SIG-M5 treated with dmso at 0.1 percent for 504 hours (cell line): ENCODE data around the gene NDNF.

Source experiments
- DNase-seq: peaks from one replicate; lab custom pipeline; 2025; ENCODE audit not compliant: unreplicated experiment; lab: John Stamatoyannopoulos, UW

The NDNF gene

GRCh38 chr4:121070696-121071639, 1.4 kb downstream of the NDNF start:
- peak; percentile 25 for DNase-seq

- DNase-seq = no peak
Observed at GRCh38 chr4:121070274-121070673, 2.1 kb downstream of the NDNF start.

DNA sequence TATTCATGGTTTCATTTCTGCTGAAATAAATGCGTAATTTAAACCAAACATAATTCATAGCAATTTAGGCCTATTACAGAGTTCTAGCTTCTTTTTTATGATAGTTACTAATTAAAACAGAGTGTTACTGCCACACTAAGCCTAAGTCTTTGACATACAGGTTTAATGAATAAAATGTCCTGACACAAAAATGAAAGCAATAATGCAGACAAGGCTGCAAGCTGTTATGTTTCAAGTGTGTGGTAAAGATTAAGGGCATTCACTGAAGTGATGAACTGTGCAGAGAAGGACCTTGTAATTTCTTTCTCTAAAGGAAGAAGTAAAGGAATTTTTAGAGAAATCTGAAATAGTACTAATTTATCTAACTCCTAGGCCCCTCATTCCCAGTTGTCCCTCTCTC, 2.9 kb downstream of the NDNF start:
- no peak for DNase-seq

GRCh38 chr4:121064482-121064881, 7.9 kb downstream of the NDNF start:
- DNase-seq = peak; percentile 21

DNA sequence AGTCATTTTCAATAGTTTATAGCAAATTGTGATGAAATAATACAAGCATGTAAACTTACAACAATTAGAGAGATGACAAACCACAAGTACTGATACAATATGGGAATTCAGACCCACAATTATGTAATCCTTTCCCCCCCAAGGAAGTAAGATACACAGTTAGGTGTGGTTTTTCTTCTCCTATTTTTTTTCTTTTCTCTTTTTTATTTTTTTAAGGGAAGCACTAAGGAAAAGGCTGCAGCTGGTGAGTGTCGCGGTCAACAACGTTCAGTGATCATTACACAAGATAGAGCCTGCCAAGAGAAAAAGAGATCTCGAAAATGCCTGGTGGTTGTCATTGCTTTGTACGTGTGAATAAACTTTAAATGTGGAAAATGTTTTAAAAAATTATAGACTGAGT, 9.8 kb downstream of the NDNF start:
- peak; percentile 92 for DNase-seq

GRCh38 chr4:121061861-121062260, 10.5 kb downstream of the NDNF start:
- DNase-seq = no peak

DNA sequence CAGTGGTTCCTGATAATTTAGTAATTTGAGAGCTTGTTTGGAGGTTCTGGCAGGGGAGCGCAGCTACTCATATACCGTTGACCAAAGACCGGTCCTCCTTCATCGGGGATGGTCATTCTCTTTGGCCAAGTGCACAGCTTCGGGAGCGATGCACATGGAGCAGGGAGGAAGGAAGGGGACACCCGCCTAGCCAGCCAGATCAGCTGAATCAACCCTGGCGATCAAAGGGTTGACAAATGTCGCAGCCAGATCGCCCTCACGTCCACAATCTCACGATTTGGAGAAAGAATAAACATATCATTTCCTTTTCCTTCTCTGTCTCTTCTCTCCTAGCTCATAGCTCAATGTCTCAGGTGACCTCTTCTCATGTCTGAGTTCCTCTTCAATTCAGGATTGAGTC, 11.1 kb downstream of the NDNF start:
- DNase-seq = no peak

- DNase-seq = no peak
Observed at GRCh38 chr4:121057466-121057922, 14.8 kb downstream of the NDNF start.

DNA sequence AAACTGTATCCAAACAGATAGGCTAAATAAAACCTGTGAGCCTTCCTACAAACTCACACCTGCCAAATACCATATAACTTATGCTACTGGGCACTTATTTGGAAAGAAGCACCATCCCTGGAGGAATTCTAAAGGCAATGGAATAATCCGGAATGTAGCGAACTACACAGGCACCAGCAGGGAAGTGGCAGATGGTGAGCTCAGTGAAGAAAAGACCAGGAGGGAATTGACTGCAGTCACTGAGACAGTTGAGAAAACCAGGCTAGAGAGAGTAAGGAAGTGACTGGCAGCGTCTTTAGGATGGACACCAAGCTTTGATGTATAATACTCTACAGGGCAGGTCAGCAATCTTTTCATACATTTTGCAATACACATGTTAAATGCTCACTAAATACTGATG, 16.3 kb downstream of the NDNF start:
- DNase-seq = no peak

GRCh38 chr4:121054373-121054772, 18.0 kb downstream of the NDNF start:
- DNase-seq = no peak

DNA sequence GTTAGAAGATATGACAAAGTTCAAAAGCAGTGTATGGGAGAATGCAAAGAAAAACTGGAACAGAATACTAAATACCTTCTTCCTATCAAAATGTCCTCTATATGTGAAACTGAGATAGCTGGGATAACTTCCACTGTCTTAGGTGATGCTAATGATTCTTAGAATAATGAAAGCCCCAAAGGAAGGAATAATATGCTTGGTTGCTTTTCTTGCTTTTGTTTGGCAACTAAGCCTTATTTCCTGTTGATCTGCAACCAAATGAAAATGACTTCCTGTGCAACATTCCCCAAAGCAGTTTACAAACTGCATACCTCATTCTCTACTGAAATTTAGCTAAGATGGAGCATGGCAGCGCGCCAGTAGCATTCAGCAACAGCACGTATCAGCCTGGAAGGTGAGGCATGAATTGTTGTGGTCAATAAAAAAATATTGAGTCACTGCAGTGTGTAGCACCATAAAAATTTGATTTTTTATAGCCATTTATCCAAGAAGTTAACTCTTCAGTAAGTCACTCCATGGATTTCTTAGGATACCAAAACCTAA, 18.7 kb downstream of the NDNF start:
- DNase-seq = no peak

GRCh38 chr4:121050300-121050699, 22.0 kb downstream of the NDNF start:
- no peak for DNase-seq

DNA sequence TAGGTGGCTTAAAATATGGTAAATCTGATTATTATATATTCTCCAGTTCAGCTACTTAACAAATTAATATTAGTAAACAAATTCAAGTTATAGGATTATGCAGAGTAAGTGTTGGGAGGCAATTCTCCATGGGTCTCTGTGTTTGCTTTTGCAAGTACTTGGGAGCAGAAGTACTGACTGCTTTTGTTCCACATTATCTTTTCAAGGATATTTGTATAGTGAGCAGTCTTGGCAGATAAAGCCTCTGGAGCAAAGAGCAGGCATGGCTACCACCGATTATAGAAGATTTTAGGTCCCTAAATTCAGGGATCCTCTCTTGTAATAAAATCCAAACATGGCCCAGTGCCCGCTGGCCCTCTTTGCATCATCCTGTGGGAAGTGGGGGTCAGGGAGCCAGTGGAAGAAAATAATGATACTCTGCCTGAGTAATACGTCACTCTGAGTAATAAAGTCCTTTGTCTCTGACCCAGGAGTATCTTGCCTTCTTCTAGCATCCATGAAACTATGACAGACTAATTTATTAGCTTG, 23.2 kb downstream of the NDNF start:
- no peak for DNase-seq

- DNase-seq = no peak
Observed at GRCh38 chr4:121048165-121048564, 24.2 kb downstream of the NDNF start.

- DNase-seq = no peak
Observed at GRCh38 chr4:121041307-121042090, 30.8 kb downstream of the NDNF start.

DNA sequence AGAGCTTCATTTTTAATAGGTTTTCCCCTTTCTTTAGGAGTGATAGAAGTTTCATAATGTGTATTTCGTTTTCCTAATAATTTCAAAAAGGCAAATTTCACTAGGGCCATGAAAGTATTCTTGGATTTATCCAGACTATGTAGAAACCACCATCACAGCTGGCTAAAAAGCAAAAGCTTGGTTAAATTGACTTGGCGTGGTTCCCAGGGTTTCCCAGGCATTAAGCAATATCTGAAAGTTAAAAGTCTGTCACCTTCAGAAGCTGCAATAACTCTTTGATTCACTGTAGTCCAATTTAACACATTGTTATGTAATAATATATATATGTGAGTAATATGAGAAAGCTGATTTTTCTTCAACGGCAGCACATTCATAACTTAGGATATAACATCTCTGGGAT, 38.3 kb downstream of the NDNF start:
- peak; percentile 41 for DNase-seq

DNA sequence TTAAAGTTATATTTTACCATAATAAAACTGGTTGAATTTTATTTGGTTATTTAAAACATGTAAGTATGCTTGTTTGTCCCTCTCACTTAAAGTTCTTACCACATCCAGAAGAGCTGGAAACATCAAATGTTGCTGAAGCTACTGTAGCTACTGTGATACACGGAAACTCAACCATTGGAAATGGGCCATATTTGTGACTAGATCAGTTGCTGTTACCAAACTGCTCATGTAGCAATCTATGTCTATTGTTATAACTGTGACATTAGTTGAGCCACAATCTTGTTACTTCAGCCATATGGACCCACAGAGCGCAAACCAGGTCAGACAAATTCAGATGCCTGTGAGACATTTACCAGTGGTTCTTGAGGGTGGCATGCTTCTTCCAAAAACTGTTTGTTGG, 41.6 kb downstream of the NDNF start:
- DNase-seq = peak; percentile 29

DNA sequence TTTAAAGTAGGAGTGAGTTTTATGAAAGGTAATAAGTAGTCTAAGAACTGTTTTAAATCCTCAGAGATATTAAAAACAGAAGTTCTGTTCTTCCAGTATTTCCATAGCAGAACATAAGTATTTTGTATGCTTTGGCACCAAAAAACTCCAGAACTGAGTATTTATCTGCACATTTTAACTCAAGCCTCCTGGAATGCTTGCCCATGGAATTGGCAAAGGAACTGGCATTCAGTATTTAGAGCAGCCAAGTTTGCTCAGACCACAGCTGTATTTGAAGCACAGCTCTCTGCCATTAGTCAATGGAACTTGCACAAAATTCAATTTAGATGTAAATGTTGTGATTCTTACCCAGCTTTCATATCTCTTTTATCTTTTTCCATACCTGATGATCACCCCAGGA, 42.2 kb downstream of the NDNF start:
- no peak for DNase-seq

- DNase-seq = no peak
Observed at GRCh38 chr4:121026034-121026433, 46.3 kb downstream of the NDNF start.

DNA sequence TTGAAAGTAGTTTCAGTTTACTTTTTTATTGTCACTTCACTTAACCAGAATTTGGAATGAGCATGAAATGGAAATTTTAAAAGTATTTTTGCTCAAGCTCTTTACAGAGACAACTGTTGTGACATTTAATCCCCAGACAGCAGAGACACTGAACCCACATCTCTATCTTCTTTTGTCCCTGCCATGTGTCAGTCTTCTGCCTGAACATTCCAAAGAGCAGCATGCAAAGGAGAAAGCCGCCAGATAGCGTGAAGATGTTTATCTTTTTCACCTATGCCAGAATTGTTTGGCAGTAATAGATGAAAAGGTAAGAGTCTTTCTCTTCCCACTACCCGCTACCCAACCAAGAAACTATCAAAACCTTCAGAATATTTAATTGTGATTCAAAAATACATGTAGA, 46.8 kb downstream of the NDNF start:
- no peak for DNase-seq

DNA sequence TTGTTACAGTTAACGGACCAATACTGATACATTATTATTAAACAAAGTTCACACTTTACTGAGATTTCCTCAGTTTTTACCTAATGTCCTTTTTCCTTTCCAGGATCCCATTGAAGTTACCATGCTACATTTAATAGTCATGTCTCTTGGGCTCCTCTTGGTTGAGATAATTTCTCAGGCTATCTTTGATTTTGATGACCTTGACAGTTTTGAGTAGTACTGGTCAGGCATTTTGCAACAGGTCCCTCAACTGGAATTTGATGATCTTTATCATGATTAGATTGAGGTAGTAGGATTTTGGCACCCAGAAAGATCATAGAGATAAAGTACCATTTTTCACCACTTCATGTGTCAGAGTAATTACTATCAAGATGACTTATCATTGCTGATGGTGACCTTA, 53.8 kb downstream of the NDNF start:
- no peak for DNase-seq

DNA sequence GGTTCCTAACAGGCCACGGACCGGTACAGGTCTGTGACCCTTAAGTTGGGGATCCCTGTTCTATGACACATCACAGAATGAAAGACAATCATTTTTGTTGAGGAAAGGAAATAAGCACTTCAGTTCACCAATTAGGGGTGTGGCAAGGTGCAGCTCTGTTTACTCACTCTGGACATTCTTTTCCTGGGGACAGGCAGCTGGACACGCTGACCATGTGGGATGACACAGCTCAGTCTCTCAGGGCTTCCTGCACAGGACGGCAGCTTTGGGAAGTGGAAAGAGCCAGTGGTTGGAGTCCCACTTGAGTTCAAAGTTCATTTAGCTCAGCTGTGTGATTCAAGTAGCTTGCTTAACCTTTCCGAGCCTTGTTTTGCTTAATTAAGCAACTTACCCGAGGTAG, 55.7 kb downstream of the NDNF start:
- no peak for DNase-seq
